K562 (cell line): Measurements from ENCODE around the gene RABGAP1L. TPM values are rescaled to one million over a fixed set of nuclear protein-coding genes. Genes with fewer than 3 reads are reported as not detected.

Experiments used
- ATAC-seq: fragments of 200-7000 bp; cut with Tn5 transposase; 3 replicates; pipeline ENCODE4 v1.9.1; 2020; ENCODE audit warnings: moderate library complexity
- BruUV-seq: library from RNA; stranded (reverse); fragments of 400-500 nt; replicated peaks from 2 replicates; lab custom pipeline; 2021; lab: Mats Ljungman, UMichigan
- CTCF ChIA-PET: fragments of 300-600 bp; formaldehyde crosslinking; extraction: SDS; loops from one replicate; lab custom pipeline; 2021; ENCODE audit warnings: low intra/inter-chr PET ratio; lab: Yijun Ruan, JAX
- POLR2A ChIA-PET: fragments of 300-600, 350-650 bp; sonication (Branson Sonifier 250); formaldehyde crosslinking; extraction: SDS; loops from one replicate; lab custom pipeline; 2021; ENCODE audit warnings: antibody characterized with exemption, inconsistent platforms; lab: Yijun Ruan, JAX
- DNase-seq, 4 experiments: peaks; one replicate each; pipeline versions ENCODE4 v3.0.0 to v3.0.0-alpha.2; 2011 to 2018; ENCODE audit warnings: low spot score in 3 of 4, mixed read lengths in 3 of 4; ENCODE audit errors: extremely low read depth in 1 of 4
- FAIRE-seq: peaks from 2 replicates; lab custom pipeline; 2011; peaks lifted over from hg19 to GRCh38; lab: Jason Lieb, UNC
- H2AFZ ChIP-seq: 2 replicates; pipeline ENCODE4 v1.6.0; 2011; ENCODE audit warnings: low read depth, low read length, control low read depth, inconsistent platforms
- H3K27ac ChIP-seq: fragments of 200-600 bp; 3 replicates; pipeline ENCODE4 v1.8.0; 2011; ENCODE audit warnings: low read depth, mild to moderate bottlenecking, control low read depth, inconsistent platforms, low read length, moderate library complexity, mixed read lengths; ENCODE audit errors: extremely low read depth
- H3K27me3 ChIP-seq, 2 experiments: fragments of 300-600 bp in 1 of 2; 2 replicates in 1 of 2; 3 replicates in 1 of 2; pipeline versions ENCODE4 v1.6.0 to v1.8.0; 2011; ENCODE audit warnings: inconsistent platforms in 2 of 2, low read length in 2 of 2, mild to moderate bottlenecking in 1 of 2, mixed read lengths in 1 of 2, moderate library complexity in 1 of 2; ENCODE audit not compliant: control insufficient read depth in 2 of 2, insufficient read depth in 2 of 2
- H3K36me3 ChIP-seq: fragments of 300-600 bp; 3 replicates; pipeline ENCODE4 v1.8.0; 2011; ENCODE audit warnings: mild to moderate bottlenecking, low read length, inconsistent platforms; ENCODE audit not compliant: control insufficient read depth, insufficient read depth
- H3K4me1 ChIP-seq, 2 experiments: fragments of 200-600 bp in 1 of 2; replicated peaks in 1 of 2; 2 replicates in 1 of 2; 3 replicates in 1 of 2; pipeline versions ENCODE4 v1.5.1 to v1.8.0; 2011; ENCODE audit warnings: inconsistent platforms in 2 of 2, low read length in 2 of 2, mild to moderate bottlenecking in 1 of 2, mixed read lengths in 1 of 2, moderate library complexity in 1 of 2; ENCODE audit not compliant: control insufficient read depth in 2 of 2, insufficient read depth in 2 of 2
- H3K4me2 ChIP-seq: 2 replicates; pipeline ENCODE4 v1.6.1; 2011; ENCODE audit warnings: low read length, control low read depth, inconsistent platforms, mixed read lengths; ENCODE audit not compliant: insufficient read depth
- H3K4me3 ChIP-seq: fragments of 200-600 bp; sonication (generic), shearing (Covaris generic); 2 replicates; pipeline ENCODE4 v1.5.1; 2016; ENCODE audit warnings: control low read depth, inconsistent platforms
- H3K79me2 ChIP-seq: fragments of 200-600 bp; 3 replicates; pipeline ENCODE4 v1.8.0; 2011; ENCODE audit warnings: low read length, inconsistent platforms; ENCODE audit not compliant: control insufficient read depth, insufficient read depth
- H3K9ac ChIP-seq, 2 experiments: 2 replicates each; pipeline versions ENCODE4 v1.6.0 to v1.6.1; 2011; ENCODE audit warnings: low read depth in 2 of 2, low read length in 2 of 2, control low read depth in 1 of 2, inconsistent platforms in 1 of 2, mild to moderate bottlenecking in 1 of 2, mixed read lengths in 1 of 2; ENCODE audit not compliant: insufficient read depth in 1 of 2
- H3K9me1 ChIP-seq: one replicate; pipeline ENCODE4 v1.6.0; 2011; ENCODE audit warnings: inconsistent platforms, mild to moderate bottlenecking, low read length, moderate library complexity; ENCODE audit not compliant: control insufficient read depth, insufficient read depth
- H3K9me3 ChIP-seq: replicated peaks from 2 replicates; pipeline ENCODE4 v1.5.1; 2011; ENCODE audit warnings: low read depth, low read length, inconsistent platforms; ENCODE audit not compliant: control insufficient read depth, insufficient read depth
- H4K20me1 ChIP-seq: replicated peaks from 2 replicates; pipeline ENCODE4 v1.6.1; 2011; ENCODE audit warnings: low read length, inconsistent platforms, mixed read lengths; ENCODE audit not compliant: control insufficient read depth, insufficient read depth
- FOXK1 ChIP-seq: sonication (generic); formaldehyde crosslinking; IDR thresholded peaks from 2 replicates; pipeline ENCODE4 v1.8.0; 2022; ENCODE audit warnings: missing genetic modification reagents, mild to moderate bottlenecking, borderline replicate concordance
- IRF2 ChIP-seq: sonication (generic); formaldehyde crosslinking; IDR thresholded peaks from 2 replicates; pipeline ENCODE4 v1.8.1; 2022; ENCODE audit warnings: mild to moderate bottlenecking, missing genetic modification reagents
- WGBS: fragments of 100-300 bp; shearing (Covaris generic); methylation state at CpG from one replicate; pipeline ENCODE4 v1.1.6; 2016; ENCODE audit warnings: low coverage, mixed read lengths; ENCODE audit not compliant: insufficient coverage; ENCODE audit errors: missing lambda C conversion rate; 5-methylcytosine and 5-hydroxymethylcytosine counted together
- in situ Hi-C: fragments of 300-500 bp; cut with MboI; formaldehyde crosslinking; loops from 4 replicates; pipeline ENCODE4 v1.15.0; 2018; ENCODE audit warnings: inconsistent platforms, mixed read lengths
- intact Hi-C: fragments of 100-400 bp; cut with micrococcal nuclease; formaldehyde crosslinking; loops from 2 replicates; pipeline ENCODE4 v1.14.2; 2022
- polyA plus RNA-seq, 8 experiments: library from polyadenylated mRNA; depleted of rRNA in 4 of 8; stranded (reverse) in 5 of 8; unstranded in 3 of 8; fragments of >200 nt; fragmentation: Nextera tagmentation in 2 of 8; fragmentation: Illumina TruSeq in 1 of 8; extraction: Ambion mirVana in 2 of 8; extraction: Trizol in 1 of 8; gene quantifications; 2 replicates each; pipeline versions ENCODE4 v1.2.1 to v1.2.3, GENCODE V29; 2011 to 2014; ENCODE audit warnings: inconsistent platforms in 1 of 8, missing spikeins in 1 of 8
- total RNA-seq, 7 experiments: library from RNA; depleted of rRNA in 6 of 7; stranded (reverse); fragments of >200 nt in 6 of 7; fragmentation: Illumina TruSeq in 2 of 7; extraction: Trizol in 2 of 7; gene quantifications; 2 replicates each; pipeline versions ENCODE4 v1.2.1 to v1.2.3, GENCODE V29; 2011 to 2021; ENCODE audit warnings: low replicate concordance in 1 of 7
- TF ChIP-seq, protein P1 (sequence below): IDR thresholded peaks from 3 replicates; pipeline ENCODE4 v1.6.1; 2011; ENCODE audit warnings: borderline replicate concordance, mild to moderate bottlenecking; ENCODE audit not compliant: insufficient read length, insufficient read depth
- TF ChIP-seq, protein P2 (sequence below): fragments of 250-450 bp; sonication (Bioruptor Pico); IDR thresholded peaks from 2 replicates; pipeline ENCODE4 v1.4.0; 2020; ENCODE audit warnings: mild to moderate bottlenecking, moderate library complexity, borderline replicate concordance

Gene RABGAP1L
- total and polyA plus RNA-seq, 9 of the 15 experiments (the other 6 are each of a cell fraction or from before 2014, with no cell fraction given) = 16.5 to 44.9 (median 26.7) TPM

DNA sequence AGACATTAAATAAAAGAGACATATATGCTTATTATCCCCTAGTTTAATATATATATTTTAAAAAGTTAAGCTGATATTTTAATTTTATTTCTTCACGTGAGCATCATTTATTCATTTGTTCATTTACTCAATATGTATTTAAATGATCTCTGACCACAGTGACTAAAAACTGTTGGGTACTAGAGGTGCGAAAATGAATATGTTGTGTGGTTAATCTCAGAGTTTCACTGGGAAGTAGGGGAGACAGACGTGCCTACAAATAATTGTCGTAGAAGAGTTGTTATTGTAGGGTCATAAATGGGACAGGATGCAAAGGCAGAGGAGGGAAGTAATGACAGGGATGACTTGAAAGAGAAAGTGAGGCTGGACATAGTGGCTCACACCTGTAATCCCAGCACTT, 627.4 kb downstream of the RABGAP1L start:
- WGBS = 70% methylated on average over 4 of the region's 4 CpGs
- Histone ChIP-seq H3K27ac (no peak overlapping the region), H3K9me1 (no peaks in the 10 kb centered on the region), H3K4me1 (peaks cover 4 to 13% of the 10 kb centered on the region in 2 experiments; a peak in 4 of 5 replicates), H3K4me3 (no peak overlapping the region), H3K4me2 (no peak overlapping the region), H3K9ac (no peak overlapping the region), H4K20me1 (no peaks in the 10 kb centered on the region), H3K36me3 (no peaks in the 10 kb centered on the region), H3K9me3 (no peaks in the 10 kb centered on the region), H3K79me2 (no peaks in the 10 kb centered on the region), H3K27me3 (no peaks in the 10 kb centered on the region), H2AFZ (no peak overlapping the region)
- ChIA-PET CTCF (no interaction called here), POLR2A (no interaction called here)
- FAIRE-seq (no peak), DNase-seq (no peak), ATAC-seq (no peak)
- intact Hi-C loops (no loop called here), in situ Hi-C loops (no loop called here)
- TF ChIP-seq FOXK1 (CRISPR knock-in tag) (no peak), IRF2 (CRISPR knock-in tag) (no peak)
- TF ChIP-seq, protein P1, sequence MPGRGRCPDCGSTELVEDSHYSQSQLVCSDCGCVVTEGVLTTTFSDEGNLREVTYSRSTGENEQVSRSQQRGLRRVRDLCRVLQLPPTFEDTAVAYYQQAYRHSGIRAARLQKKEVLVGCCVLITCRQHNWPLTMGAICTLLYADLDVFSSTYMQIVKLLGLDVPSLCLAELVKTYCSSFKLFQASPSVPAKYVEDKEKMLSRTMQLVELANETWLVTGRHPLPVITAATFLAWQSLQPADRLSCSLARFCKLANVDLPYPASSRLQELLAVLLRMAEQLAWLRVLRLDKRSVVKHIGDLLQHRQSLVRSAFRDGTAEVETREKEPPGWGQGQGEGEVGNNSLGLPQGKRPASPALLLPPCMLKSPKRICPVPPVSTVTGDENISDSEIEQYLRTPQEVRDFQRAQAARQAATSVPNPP = no peak
- TF ChIP-seq, protein P2, sequence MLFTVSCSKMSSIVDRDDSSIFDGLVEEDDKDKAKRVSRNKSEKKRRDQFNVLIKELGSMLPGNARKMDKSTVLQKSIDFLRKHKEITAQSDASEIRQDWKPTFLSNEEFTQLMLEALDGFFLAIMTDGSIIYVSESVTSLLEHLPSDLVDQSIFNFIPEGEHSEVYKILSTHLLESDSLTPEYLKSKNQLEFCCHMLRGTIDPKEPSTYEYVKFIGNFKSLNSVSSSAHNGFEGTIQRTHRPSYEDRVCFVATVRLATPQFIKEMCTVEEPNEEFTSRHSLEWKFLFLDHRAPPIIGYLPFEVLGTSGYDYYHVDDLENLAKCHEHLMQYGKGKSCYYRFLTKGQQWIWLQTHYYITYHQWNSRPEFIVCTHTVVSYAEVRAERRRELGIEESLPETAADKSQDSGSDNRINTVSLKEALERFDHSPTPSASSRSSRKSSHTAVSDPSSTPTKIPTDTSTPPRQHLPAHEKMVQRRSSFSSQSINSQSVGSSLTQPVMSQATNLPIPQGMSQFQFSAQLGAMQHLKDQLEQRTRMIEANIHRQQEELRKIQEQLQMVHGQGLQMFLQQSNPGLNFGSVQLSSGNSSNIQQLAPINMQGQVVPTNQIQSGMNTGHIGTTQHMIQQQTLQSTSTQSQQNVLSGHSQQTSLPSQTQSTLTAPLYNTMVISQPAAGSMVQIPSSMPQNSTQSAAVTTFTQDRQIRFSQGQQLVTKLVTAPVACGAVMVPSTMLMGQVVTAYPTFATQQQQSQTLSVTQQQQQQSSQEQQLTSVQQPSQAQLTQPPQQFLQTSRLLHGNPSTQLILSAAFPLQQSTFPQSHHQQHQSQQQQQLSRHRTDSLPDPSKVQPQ (CRISPR knock-in tag) = no peak
- BruUV-seq = no TSS peak
